GM19438 (cell line): ENCODE data around the gene ANKRD18B.
"Not testable (repeated sequence)": the region's sequence is repeated elsewhere in the genome, so short reads cannot be mapped to it uniquely, and the experiment has no call there.

Experiments
- ATAC-seq: cut with Tn5 transposase; IDR thresholded peaks from one replicate; pipeline ENCODE4 v1.9.1; 2021; ENCODE audit warnings: low read depth; ENCODE audit not compliant: unreplicated experiment

ANKRD18B gene

DNA sequence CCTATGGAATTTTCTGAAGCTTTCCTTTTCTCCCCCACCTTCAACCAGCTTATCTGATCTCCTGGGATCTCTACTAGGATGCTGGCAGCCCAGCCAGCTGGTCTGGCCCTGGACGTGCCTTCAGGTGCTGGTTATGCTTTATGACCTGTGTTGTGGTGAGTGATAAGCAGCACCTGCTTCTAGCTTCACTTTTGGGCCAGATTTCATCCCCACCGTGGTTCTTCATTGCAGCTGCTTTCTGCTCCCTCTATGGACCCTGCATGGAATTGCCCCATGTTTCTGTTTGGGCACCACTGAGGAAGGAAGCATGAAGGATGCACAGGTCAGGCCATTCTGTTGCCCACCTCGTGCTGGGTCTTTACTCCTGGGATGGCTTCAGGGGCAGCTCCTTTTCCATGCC is 80.2 kb downstream of the ANKRD18B start:
- not testable (repeated sequence) for ATAC-seq

DNA sequence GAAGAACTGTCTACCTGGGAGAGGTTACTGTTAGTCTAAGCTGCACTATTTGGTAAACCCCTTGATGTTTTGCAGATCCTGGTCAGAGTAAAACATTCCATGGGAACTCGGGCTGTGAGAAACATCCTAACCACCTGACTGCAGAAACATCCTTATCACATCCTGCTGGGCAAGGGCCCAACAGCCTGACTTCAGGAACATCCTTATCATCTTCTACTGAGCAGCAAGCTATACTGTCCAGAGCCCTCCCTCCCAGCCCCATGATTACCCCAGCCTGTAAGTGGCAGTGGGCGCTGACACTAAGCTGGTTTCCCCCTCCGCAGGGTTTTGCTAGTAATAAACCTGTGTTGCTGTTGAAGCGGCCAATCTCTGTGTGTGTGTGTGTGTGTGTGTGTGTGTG is 80.9 kb downstream of the ANKRD18B start:
- not testable (repeated sequence) for ATAC-seq

DNA sequence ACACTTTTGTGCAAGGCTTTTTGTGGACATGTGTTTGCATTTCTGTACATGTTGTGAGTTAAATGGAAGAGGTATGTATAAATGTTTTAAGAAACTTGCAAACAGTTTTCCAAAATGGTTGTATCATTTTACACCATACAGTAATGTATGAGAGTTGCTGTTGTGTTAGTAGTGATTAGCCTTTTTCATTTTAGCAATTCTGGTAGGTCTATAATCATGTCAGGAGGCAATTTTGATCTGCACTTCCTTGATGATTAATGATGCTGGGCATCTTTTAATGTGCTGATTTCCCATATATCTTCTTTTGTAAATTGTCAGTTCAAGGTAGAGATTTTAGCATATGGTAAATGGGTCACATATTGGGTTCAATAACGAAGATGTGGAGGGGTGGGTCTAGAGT is 87.3 kb downstream of the ANKRD18B start:
- no peak for ATAC-seq

DNA sequence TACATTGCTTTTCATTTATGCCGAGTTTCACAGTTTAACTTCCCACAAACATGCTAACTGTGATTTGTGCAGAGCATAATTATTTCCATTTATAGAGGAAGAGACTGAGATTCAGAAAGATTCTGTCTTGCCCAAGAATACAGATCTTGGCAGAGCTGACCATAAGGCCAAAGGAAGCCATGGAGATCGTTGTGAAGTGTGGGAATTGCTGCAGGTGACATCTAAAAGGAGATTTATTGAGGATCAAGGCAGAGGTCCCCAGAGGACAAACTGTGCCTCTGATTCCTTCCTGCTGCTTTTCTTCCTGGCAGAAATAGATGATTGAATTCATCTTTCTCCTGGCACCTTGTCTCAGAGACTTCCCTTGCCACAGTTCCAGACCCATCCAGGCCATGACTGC is 88.4 kb downstream of the ANKRD18B start:
- ATAC-seq = not testable (repeated sequence)

DNA sequence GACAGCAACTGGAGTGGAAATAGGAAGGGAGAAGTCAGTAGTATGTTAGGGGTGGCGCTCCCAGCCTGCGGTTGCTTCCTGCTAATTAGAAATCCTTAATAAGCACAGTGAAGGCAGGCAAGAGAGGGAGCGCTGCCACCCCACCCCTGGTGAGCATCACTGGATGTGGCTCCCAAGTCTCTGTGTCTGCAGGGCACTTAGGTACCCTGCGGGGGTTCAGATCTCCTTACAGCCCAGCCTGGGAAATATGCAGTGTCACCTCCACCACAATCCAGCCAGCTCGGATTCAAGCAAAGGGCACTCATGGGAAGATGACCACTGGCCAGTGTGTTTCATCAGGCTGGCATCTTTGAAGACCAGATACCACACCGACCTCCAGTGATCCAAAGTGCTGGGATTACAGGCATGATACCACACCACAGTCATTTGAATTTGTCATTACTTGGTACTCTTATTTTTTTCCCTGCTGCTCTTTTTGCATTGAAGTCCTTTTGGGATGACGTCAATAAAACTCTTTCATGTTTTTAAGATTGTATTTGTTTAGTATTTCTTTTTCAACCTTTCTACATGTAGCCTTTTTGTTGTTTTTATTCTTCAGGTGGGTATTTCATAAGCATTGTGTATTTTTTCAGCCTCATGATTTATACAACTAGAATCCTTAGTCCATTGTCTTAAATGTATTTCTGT is 90.1 kb downstream of the ANKRD18B start:
- no peak for ATAC-seq

DNA sequence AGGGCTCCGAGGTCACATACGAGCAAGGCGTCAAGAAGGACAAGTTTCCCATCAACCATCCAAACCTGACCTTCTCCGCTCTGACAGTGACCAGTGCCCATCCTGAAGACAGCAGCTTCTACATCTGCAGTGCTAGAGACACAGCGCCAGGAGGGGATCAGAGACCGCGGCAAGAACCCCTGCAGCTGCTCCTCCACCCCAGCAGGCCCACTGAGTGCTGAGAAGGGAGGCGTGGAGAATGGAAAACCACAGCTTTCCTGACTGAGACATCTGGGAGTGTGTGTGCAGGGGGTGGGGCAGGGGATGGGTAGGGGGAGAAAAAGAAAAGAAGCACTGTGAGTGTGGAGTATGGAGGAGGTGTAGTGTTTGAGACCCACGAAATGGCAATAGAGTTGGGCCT is 94.3 kb downstream of the ANKRD18B start:
- not testable (repeated sequence) for ATAC-seq

DNA sequence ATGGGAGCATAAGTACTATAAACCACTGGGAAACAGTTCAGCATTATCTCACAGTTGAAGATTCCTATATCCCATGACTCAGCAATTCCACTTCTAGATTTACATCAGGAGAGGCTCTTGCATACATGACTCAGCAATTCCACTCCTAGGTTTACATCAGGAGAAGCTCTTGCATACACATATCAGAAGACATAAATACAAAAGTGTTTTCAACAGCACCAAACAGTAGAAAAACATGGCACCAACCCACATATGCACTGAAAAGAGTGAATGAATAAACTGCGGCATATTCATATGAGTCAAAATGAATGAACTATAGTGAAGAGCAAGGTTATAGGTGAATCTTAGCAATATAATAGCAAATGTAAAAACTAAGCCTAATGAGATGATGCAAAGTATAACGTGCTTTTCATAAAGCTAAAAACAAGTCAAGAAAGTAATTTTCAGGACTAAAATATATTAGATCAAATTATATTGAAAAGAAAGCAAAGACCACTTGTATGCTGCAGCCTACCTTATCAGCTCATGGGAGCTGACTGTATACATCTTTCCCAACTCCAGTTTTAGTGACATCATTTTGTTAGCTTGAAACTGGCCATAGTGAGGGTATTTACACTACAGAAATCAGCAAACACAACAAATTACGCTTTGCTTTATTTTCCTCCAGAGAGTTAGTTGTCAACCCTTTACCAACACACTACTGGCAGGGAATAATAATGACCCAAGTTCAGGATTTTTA is 95.8 kb downstream of the ANKRD18B start:
- ATAC-seq = no peak

DNA sequence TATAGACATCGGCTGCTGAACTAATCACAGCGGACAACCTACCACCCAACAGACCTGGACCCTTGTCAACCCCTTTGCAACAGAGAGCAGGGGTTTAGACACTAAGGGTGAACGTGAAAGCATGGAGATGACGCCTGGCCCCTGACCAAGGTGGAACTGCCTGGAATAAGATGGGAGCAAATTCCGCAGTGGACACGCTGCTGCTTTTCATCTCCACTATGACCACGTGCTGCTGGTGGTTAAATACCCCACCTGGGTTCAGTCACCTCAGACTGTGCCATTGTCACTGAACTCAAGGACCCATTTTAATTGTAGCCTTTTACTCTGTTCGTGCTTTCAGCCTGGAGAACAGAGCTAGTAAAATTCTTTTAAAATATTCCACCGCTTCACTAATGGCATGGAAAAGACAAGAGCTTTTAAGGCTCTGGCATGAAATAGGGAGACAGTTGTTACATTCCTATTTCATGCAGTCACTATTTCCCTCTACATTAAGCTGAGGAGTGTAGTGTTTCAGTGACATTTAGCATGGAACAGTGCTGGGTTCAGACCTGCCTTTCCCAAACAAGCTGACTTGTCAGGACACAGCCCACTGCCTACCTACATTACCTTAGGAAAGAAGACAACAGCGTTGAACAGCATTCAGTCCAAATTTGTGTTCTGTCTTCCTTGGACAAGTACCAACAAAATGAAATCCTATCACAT is 96.8 kb downstream of the ANKRD18B start:
- no peak for ATAC-seq
